SU-DHL-6 (cell line): Measurements from ENCODE around the gene S100A1.

Experiments
- EZH2phosphoT487 ChIP-seq: fragments of 200-600 bp; sonication (generic), shearing (Covaris generic); conservative IDR thresholded peaks from 2 replicates; pipeline ENCODE4 v1.6.1; 2018; ENCODE audit warnings: mild to moderate bottlenecking, antibody characterized with exemption, low read length, moderate library complexity, mixed read lengths
- TF ChIP-seq, protein P1 (sequence below): fragments of 200-600 bp; sonication (generic); IDR thresholded peaks from one replicate; pipeline ENCODE4 v1.5.1; 2017; ENCODE audit warnings: antibody characterized with exemption, mild to moderate bottlenecking, low read length, moderate library complexity; ENCODE audit not compliant: insufficient read depth, poor library complexity, severe bottlenecking

DNA sequence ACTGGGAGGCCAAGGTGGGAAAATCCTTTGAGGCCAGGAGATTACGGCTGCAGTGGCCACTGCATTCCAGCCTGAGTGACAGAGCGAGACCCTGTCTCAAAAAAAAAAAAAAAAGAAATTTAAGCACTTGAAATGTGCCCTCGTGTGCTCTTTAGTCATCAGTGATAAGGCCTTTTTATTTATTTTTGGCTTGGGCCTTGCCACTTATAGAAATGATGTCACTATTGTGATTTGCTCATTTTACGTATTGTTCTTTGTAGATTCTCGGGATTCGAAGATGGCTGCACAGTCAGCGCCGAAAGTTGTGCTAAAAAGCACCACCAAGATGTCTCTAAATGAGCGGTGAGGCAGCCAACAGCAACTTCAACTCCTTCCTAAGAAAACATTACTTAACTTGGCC is 8.1 kb downstream of the S100A1 start:
- TF ChIP-seq, protein P1, sequence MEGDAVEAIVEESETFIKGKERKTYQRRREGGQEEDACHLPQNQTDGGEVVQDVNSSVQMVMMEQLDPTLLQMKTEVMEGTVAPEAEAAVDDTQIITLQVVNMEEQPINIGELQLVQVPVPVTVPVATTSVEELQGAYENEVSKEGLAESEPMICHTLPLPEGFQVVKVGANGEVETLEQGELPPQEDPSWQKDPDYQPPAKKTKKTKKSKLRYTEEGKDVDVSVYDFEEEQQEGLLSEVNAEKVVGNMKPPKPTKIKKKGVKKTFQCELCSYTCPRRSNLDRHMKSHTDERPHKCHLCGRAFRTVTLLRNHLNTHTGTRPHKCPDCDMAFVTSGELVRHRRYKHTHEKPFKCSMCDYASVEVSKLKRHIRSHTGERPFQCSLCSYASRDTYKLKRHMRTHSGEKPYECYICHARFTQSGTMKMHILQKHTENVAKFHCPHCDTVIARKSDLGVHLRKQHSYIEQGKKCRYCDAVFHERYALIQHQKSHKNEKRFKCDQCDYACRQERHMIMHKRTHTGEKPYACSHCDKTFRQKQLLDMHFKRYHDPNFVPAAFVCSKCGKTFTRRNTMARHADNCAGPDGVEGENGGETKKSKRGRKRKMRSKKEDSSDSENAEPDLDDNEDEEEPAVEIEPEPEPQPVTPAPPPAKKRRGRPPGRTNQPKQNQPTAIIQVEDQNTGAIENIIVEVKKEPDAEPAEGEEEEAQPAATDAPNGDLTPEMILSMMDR = no peak
- no peak for TF ChIP-seq EZH2phosphoT487
